Stimulated activated CD4-positive, alpha-beta T cell treated with anti-CD3 and anti-CD28 coated beads, TNF-alpha, amount 100 ng/mL, for 1 hour (primary cell): ENCODE measurements around the gene UVSSA.
"Not testable (repeated sequence)": the region's sequence is repeated elsewhere in the genome, so short reads cannot be mapped to it uniquely, and the experiment has no call there.

Source experiments
- DNase-seq, 3 donors: peaks; one replicate each; pipeline ENCODE4 v3.0.0-alpha.2; 2020; ENCODE audit warnings: low read depth in 3 of 3, low spot score in 1 of 3

UVSSA gene

DNA sequence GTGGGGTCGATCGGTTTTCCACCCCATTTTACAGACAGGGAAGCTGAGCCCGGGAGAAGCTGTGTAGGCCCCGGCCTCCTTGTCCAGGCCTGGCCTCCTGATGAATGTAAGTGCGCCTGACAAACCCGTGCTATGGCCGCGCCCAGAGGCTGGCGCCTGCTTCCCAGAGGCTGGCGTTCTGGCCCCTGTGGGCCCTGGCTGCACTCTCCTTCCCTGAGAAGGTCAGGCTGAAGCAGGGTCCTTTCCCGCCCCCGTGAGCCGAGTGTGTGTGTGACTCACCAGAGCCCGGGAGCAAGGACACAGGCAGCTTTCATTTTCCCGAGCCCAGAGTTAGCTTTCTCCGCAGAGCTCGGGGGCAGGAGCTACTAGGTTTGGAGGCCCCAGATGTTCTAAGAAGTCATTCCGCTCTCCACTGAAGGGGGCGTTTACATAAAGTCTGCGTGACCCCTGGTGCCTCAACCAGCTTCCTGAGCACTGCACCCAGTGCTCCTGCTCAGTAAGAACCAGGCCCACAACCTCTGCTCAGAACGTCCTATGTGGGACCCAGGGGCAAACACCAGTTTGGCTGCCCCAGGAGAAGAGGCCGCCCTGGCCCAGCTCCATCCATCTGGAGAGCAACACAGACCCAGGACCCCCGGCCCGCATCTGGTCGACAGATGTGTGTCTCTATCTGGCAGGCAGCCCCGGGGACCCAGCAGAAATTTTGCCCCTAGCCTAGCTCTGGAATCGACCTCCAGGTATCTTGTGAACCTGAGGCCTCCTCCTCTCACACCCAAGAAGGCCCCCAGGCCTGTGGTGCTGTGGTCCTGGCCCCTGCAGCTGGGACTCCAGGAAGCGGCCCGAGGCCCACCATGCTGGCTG is 13.6 kb downstream of the UVSSA start:
- no peak for DNase-seq

DNA sequence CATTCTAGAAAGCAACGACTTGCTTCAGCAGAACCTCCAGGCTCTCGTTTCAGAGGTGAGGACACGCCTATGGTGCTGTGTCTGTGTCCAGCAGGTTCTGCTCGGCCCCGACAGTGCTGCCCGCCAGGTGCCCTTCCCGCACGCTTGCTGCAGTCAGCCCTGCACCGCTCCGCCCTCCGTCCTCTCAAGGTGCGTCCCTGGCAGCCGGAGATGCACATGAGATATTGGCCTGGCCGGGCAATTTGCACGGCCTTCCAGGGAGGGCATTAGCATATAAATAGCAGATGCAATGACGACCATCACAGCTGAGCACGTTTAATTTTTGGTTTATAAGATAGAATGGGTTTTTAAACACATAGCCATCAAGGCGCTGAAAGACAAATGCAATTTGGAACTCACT is 14.4 kb downstream of the UVSSA start:
- DNase-seq: no peak

DNA sequence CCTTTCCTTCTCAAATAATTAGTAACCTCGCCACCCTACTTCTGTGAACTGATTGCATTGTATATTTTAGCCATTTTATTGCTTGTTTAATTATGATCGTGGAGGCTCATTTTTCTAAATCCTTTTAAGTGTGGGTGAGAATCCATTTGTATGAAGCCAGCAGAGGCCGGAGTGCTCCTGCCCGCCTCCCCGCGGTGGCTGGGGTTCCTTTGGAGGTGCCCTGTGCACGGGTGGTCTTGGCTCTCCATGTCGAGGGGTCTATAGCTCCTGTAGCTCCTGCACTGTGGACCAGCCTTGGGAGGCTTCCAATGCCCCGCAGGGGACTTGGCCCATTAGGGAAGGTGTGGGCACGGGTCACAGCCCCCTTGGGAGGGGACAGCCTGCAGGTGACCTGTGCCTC is 15.0 kb downstream of the UVSSA start:
- DNase-seq: no peak

DNA sequence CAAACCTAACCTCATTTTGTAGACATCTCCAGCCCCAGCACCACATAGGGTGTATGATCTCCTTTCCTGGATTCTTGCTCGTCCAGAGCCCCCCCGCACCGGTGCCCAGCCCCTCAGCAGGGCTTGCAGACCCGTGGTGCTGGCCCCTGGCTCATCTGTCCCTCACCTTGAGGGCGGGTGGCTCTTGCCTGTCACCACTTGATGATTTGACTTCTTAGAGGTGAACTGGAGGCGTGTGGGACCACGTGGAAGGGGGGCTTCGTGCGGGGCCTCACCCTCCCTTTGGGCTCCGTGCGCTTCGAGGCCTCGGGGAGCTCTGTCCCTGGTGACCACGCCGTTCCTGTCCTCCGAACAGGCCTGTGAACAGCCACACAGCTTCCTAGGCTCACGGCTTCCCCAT is 15.5 kb downstream of the UVSSA start:
- no peak for DNase-seq

DNA sequence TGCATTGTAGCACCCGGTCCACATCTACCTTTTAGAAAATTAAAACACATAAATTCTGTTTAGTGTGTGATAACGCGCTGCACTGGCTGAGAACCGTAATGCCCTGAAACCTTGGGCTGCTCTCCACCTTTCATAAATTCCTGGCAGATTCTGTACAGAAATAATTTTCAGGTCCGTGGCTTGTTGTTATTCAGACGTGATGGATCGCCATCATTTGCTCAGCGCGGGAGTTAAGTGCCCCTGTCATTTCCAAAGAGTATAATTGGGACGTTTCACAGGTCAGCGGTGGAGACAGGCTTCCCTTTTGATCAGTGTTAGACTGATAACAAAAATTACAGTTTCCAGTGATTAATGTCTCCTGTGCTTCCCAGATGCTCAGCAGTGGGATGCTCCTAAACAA is 16.5 kb downstream of the UVSSA start:
- DNase-seq: no peak

- DNase-seq: no peak
Observed at GRCh38 chr4:1364217-1364616, 17.2 kb downstream of the UVSSA start.

- no peak for DNase-seq
Observed at GRCh38 chr4:1364748-1365147, 17.7 kb downstream of the UVSSA start.

GRCh38 chr4:1365271-1366178 is 18.5 kb downstream of the UVSSA start:
- DNase-seq: no peak

- DNase-seq: no peak
Observed at GRCh38 chr4:1366371-1367229, 19.6 kb downstream of the UVSSA start.

- no peak for DNase-seq
Observed at GRCh38 chr4:1367230-1367935, 20.4 kb downstream of the UVSSA start.

GRCh38 chr4:1367936-1368289 is 20.9 kb downstream of the UVSSA start:
- no peak for DNase-seq

- DNase-seq: no peak
Observed at GRCh38 chr4:1368421-1369090, 21.5 kb downstream of the UVSSA start.

GRCh38 chr4:1369091-1369450 is 22.1 kb downstream of the UVSSA start:
- DNase-seq: no peak

DNA sequence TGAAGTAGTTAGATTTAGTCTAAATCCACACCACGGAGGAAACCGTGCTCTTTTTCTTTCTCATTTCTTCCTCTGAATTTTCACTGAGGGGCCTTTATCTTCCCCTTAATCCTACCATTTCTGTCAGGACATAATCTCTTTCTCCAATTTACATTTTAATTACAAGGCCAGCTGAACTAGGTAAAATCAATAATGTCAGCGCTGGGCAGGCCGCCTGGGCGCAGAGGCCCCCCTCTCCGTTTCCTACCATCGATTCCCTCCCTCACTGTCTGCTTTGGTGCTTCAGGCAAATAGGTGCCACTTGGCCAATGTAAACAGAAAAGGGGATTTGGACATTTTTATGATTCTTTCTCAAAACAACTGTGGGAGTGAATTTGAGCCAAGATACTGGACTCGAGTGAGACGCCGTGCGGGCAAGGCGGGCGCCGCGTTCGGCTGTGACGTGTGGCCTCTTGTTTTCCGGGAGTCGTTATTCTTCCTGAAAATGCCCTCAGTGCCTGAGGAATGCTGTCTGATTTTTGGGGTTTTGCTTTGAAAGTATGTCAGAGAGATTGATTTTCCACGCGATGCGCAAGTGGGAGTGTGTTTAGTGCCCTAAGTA is 22.6 kb downstream of the UVSSA start:
- no peak for DNase-seq

- DNase-seq: no peak
Observed at GRCh38 chr4:1370321-1371124, 23.5 kb downstream of the UVSSA start.

DNA sequence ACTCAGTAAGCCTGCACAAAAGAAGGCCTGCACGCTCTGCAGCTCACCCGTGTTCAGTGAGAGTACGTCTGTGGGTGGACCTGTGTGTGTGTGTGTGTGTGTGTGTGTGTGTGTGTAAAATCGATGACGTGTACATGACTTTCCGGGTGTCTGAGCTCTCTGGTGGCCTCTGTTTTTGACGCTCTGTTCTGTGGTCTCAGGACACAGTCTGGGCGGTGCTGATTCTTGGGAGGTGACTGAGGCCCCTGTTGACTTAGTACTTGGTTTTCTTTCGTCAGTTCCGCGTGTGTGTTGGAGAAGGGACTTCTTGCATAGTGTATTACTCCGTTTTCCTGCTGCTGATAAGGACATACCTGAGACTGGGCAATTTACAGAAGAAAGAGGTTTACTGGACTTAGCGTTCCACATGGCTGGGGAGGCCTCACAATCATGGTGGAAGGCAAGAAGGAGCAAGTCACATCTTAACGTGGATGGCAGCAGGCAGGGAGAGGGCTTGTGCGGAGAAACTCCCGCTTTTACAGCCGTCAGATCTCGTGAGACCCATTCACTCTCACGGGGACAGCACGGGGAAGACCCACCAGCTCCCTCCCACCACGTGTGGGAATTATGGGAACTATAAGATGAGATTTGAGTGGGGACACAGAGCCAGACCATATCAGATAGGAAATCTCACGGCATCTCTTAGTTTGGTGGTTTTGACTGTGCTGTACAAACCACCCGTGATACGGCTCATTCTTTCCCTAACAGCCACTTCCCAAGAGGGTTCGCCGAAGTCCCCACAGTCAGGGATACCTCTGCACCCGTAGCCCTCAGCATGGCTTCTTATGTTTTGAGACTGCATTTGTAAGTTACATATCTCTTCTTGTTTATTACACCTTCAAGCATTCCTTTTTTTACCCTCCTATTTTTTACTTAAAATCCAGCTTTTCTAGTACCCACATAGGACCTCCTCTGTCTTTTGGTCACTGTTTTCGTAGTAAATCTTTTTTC is 24.5 kb downstream of the UVSSA start:
- DNase-seq: no peak

DNA sequence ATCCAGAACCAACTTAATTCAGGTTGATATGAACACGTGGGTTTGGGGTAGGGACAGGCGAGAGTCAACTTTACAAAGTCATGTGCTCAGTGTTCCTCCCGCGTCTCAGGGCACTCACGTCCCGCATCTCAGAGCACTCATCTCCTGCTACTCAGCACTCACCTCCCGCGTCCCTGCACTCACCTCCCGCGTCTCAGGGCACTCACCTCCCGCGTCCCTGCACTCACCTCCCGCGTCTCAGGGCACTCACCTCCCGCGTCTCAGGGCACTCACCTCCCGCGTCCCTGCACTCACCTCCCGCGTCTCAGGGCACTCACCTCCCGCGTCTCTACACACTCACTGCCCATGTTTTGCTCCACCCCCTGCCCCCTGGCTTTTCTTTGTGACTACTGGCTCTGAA is 25.6 kb downstream of the UVSSA start:
- not testable (repeated sequence) for DNase-seq
